A549 (cell line): ENCODE results near the gene AKAP8L. TPM values are rescaled to one million over a fixed set of nuclear protein-coding genes. Genes with fewer than 3 reads are reported as not detected.
A peak's percentile ranks its signal among the peaks of the same experiment; 100 is the strongest.

Experiments
- ATAC-seq, 2 experiments: fragments of 200-7000 bp in 1 of 2; fragments of >200 bp in 1 of 2; cut with Nextera tagmentation in 1 of 2; cut with Tn5 transposase in 1 of 2; 3 replicates each; pipeline versions ENCODE4 v1.8.0 to v1.9.1; 2018 to 2020; ENCODE audit warnings: mild to moderate bottlenecking in 1 of 2, moderate library complexity in 1 of 2
- CTCF ChIA-PET: fragments of 300-600 bp; sonication (Branson Sonifier 250); formaldehyde crosslinking; extraction: SDS; loops from one replicate; lab custom pipeline; 2021; ENCODE audit warnings: antibody characterized with exemption, inconsistent platforms; lab: Yijun Ruan, JAX
- POLR2A ChIA-PET: fragments of 350-600 bp; formaldehyde crosslinking; extraction: SDS; loops from one replicate; lab custom pipeline; 2021; ENCODE audit warnings: antibody characterized with exemption, inconsistent platforms; lab: Yijun Ruan, JAX
- DNase-seq, 2 experiments: peaks; one replicate each; pipeline versions ENCODE4 v3.0.0 to v3.0.0-alpha.2; 2011 to 2016; ENCODE audit warnings: low read depth in 1 of 2, low spot score in 1 of 2
- FAIRE-seq: peaks from 2 replicates; lab custom pipeline; 2011; peaks lifted over from hg19 to GRCh38; lab: Jason Lieb, UNC
- H3K27ac ChIP-seq, 2 experiments: fragments of >200 bp; sonication (Bioruptor Twin); formaldehyde crosslinking; 3 replicates each; pipeline ENCODE4 v1.5.1; 2016 to 2017
- H3K4me1 ChIP-seq: fragments of >200 bp; sonication (Bioruptor Twin); formaldehyde crosslinking; 3 replicates; pipeline ENCODE4 v1.6.1; 2016
- H3K4me2 ChIP-seq: fragments of >200 bp; sonication (Bioruptor Twin); formaldehyde crosslinking; 3 replicates; pipeline ENCODE4 v1.6.1; 2016
- H3K4me3 ChIP-seq: fragments of >200 bp; sonication (Bioruptor Twin); formaldehyde crosslinking; 3 replicates; pipeline ENCODE4 v1.5.1; 2016
- H3K9me3 ChIP-seq: fragments of >200 bp; sonication (Bioruptor Twin); formaldehyde crosslinking; 3 replicates; pipeline ENCODE4 v1.6.1; 2016
- CBX2 ChIP-seq: fragments of 200-600 bp; sonication (generic); IDR thresholded peaks from 2 replicates; pipeline ENCODE4 v1.6.1; 2016; ENCODE audit warnings: low read depth, mild to moderate bottlenecking, borderline replicate concordance
- CHD4 ChIP-seq: fragments of 200-600 bp; sonication (generic); IDR thresholded peaks from 2 replicates; pipeline ENCODE4 v1.6.1; 2016; ENCODE audit warnings: antibody characterized with exemption, mild to moderate bottlenecking, borderline replicate concordance
- EP300 ChIP-seq, 2 experiments: fragments of >200 bp; sonication (Bioruptor Twin); formaldehyde crosslinking; IDR thresholded peaks; 2 replicates in 1 of 2; 3 replicates in 1 of 2; pipeline ENCODE4 v1.6.1; 2016 to 2017
- ESRRA ChIP-seq: fragments of 150-350 bp; IDR thresholded peaks from 2 replicates; pipeline ENCODE4 v1.6.1; 2014; ENCODE audit warnings: mild to moderate bottlenecking, low read length, borderline replicate concordance
- FOXS1 ChIP-seq: fragments of 250-450 bp; sonication (Bioruptor Pico); IDR thresholded peaks from 2 replicates; pipeline ENCODE4 v1.5.0; 2020; ENCODE audit warnings: mild to moderate bottlenecking, moderate library complexity
- HOXA7 ChIP-seq: fragments of 250-450 bp; sonication (Bioruptor Pico); IDR thresholded peaks from 2 replicates; pipeline ENCODE4 v1.5.0; 2020; ENCODE audit warnings: mild to moderate bottlenecking, moderate library complexity
- KDM1A ChIP-seq: fragments of 200-600 bp; sonication (generic); IDR thresholded peaks from 2 replicates; pipeline ENCODE4 v1.6.1; 2016; ENCODE audit warnings: low read depth, mild to moderate bottlenecking
- MAFK ChIP-seq: fragments of 450-650 bp; IDR thresholded peaks from 2 replicates; pipeline ENCODE4 v1.6.1; 2014; ENCODE audit not compliant: partially characterized antibody
- NFE2L2 ChIP-seq: fragments of 150-350 bp; conservative IDR thresholded peaks from 2 replicates; pipeline ENCODE4 v1.6.1; 2014; ENCODE audit warnings: low read length
- NPAS2 ChIP-seq: fragments of 250-450 bp; sonication (Bioruptor Pico); IDR thresholded peaks from 2 replicates; pipeline ENCODE4 v1.8.0; 2022; ENCODE audit warnings: mild to moderate bottlenecking, moderate library complexity, borderline replicate concordance
- PHF8 ChIP-seq: fragments of 200-600 bp; sonication (generic); IDR thresholded peaks from 2 replicates; pipeline ENCODE4 v1.6.1; 2016; ENCODE audit warnings: low read depth, mild to moderate bottlenecking, antibody characterized with exemption, moderate library complexity, borderline replicate concordance
- ZFP36 ChIP-seq: fragments of 450-650 bp; IDR thresholded peaks from 2 replicates; pipeline ENCODE4 v1.6.1; 2014; ENCODE audit warnings: borderline replicate concordance; ENCODE audit not compliant: partially characterized antibody
- ZNF302 ChIP-seq: fragments of 250-450 bp; sonication (Bioruptor Pico); IDR thresholded peaks from 2 replicates; pipeline ENCODE4 v1.9.0; 2021; ENCODE audit warnings: inconsistent platforms, mild to moderate bottlenecking, moderate library complexity
- ZSCAN20 ChIP-seq: fragments of 250-450 bp; sonication (Bioruptor Pico); IDR thresholded peaks from 2 replicates; pipeline ENCODE4 v1.8.0; 2022; ENCODE audit warnings: mild to moderate bottlenecking, moderate library complexity
- WGBS: methylation state at CpG from one replicate; pipeline ENCODE4 v1.1.6; 2017; ENCODE audit errors: missing lambda C conversion rate; 5-methylcytosine and 5-hydroxymethylcytosine counted together
- polyA plus RNA-seq, 4 experiments: library from polyadenylated mRNA; depleted of rRNA in 3 of 4; stranded (reverse); fragments of >200 nt; fragmentation: RNase III in 1 of 4; extraction: RNeasy Plus Mini Kit Qiagen cat#74134 plus additional on column Dnase treatment in 1 of 4; gene quantifications; 2 replicates in 3 of 4; 3 replicates in 1 of 4; pipeline ENCODE4 v1.2.3, GENCODE V29; 2011 to 2017
- TF ChIP-seq, protein P1 (sequence below): fragments of 450-650 bp; IDR thresholded peaks from 2 replicates; pipeline ENCODE4 v1.6.1; 2014; ENCODE audit warnings: antibody characterized with exemption
- TF ChIP-seq, protein P2 (sequence below): fragments of 150-350 bp; IDR thresholded peaks from 2 replicates; pipeline ENCODE4 v1.6.1; 2014; ENCODE audit warnings: low read depth, mild to moderate bottlenecking, low read length
- TF ChIP-seq, protein P3 (sequence below): fragments of >200 bp; sonication (Bioruptor Twin); formaldehyde crosslinking; IDR thresholded peaks from 3 replicates; pipeline ENCODE4 v1.5.1; 2016

Gene AKAP8L
- polyA plus RNA-seq, 2 of the 4 experiments (the other 2 are of a cell fraction), result 28.4 to 42.9 TPM

DNA sequence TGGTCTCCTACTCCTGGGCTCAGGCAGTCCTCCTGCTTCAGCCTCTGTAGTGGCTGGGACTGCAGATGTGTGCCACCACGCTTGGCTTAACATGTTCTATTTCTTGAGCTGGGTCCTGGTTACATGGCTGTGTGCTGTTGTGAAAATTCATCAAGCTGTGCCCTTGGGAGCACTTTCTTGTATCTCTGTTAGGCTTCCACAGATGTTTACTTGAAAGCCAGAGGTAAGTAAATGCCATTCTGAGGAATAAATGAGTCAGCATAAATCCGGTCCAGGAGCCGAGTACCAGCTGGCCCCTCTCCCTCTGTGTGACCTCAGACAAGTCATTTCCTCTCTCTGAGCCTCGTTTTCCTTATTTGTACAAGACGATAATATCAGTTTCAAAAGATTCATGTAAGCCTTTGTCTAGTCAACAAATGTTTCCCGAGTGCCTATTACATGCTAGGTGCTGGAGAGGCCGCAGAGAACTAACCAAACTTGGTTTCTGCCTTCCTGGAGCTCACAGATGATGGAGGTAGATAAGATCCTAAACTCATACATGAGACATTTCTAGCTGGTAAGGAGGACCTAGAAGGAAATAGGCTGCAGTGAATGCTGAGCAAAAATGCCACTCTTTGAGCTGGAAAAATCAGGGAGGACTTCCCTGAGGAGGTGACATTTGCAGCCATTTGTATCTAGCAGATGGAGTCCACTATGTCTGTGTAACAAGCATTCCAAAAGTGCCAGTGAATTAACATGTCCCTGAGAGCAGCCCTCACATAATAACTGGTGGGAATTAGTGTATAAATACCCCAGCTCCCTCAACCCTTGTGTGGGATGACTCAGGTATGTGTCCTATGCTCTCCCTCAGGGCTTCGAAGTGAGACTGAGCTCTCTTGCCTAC is 48.3 kb upstream of the AKAP8L start:
- 35% methylated on average over 8 of the region's 8 CpGs for WGBS
- Histone ChIP-seq H3K4me1 (peaks cover 12% of the 10 kb centered on the region), H3K27ac (peak overlapping the region in 1 of 2 experiments; percentile 70; a peak in 3 of 6 replicates), H3K4me3 (no peak overlapping the region), H3K9me3 (no peaks in the 10 kb centered on the region), H3K4me2 (peak overlapping the region; percentile 45)
- peak in 1 of 2 experiments; percentile 55 for DNase-seq
- CTCF ChIA-PET, result interaction anchor here (1.4 kb wide), 1 partner anchor 48 kb away, joined by 5 read pairs; the partner anchor contains the start of gene AKAP8L
- no peak for FAIRE-seq
- TF ChIP-seq, protein P1, sequence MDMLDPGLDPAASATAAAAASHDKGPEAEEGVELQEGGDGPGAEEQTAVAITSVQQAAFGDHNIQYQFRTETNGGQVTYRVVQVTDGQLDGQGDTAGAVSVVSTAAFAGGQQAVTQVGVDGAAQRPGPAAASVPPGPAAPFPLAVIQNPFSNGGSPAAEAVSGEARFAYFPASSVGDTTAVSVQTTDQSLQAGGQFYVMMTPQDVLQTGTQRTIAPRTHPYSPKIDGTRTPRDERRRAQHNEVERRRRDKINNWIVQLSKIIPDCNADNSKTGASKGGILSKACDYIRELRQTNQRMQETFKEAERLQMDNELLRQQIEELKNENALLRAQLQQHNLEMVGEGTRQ, result no peak
- TF ChIP-seq MAFK (peak; percentile 95), KDM1A (0 out of 2 replicates have a peak, but pooled peaks have one; percentile 47), NFE2L2 (peak; percentile 52; the same call in 1 of the 2 replicates), ZFP36 (peak; percentile 98), EP300 (IDR thresholded peaks at IDR 0.05) (no peak)
- peak in 1 of 2 experiments; percentile 42; a peak in 2 of 6 replicates for ATAC-seq
- POLR2A ChIA-PET, result no interaction called here

DNA sequence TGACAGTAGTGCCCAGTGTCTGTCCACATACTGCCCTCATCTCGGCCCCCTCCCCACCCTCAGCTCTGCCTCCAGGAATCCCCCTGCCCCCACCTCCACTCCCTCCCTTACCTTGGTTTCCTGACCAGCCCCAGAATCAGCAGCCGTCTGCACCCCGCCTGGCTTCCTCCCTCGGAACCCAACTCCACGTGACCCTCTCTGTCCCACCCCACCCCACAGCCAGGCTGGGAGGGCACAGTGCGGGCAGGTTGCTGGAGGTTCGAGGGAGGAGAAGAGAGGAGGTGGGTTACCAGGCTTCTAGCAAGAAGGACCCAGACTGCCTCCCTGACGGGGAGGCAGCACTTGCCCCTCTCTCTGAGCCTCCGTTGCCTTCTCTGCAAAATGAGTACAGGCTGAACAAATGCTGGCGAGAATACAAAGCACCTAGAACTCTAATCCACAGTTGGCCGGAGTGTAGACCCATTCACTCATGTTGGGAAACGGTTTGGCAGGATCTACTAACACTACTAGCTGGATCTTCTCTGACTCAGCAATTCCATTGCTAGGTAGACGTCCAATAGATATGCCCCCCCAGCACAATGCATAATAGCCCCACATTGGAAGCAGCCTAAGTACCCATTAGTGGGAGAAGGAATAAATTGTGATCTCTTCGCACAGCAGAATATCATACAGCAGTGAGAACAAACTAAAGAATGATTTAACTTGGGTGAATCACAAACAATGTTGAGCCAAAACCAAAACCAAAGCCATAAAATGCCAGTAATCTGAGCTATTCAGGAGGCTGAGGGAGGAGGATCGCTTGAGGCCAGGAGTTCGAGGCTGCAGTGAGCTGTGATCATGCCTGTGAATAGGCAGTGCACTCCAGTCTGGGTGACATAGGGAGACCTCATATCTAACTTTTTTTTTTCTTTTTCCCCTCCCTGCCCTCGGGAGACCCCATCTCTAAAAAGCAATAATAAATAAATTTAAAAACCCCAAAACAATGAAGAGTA is 45.9 kb upstream of the AKAP8L start, which contains the start of gene RASAL3:
Gene RASAL3, minus strand, starts transcription at position 151 of the 992 bp plus-strand sequence. CDS start 186 bp downstream, outside the sequence.
- WGBS, result 75% methylated on average over 17 of the region's 17 CpGs
- Histone ChIP-seq H3K4me1 (peaks cover 12% of the 10 kb centered on the region), H3K27ac (no peak within 1 kb of the TSS), H3K4me2 (no peak within 1 kb of the TSS), H3K9me3 (no peaks in the 10 kb centered on the region), H3K4me3 (no peak within 1 kb of the TSS)
- FAIRE-seq (no peak), ATAC-seq (no peak), DNase-seq (no peak)
- TF ChIP-seq MAFK, result peak; percentile 22
- TF ChIP-seq ZNF302 (CRISPR knock-in tag), result no peak
- TF ChIP-seq, protein P2, sequence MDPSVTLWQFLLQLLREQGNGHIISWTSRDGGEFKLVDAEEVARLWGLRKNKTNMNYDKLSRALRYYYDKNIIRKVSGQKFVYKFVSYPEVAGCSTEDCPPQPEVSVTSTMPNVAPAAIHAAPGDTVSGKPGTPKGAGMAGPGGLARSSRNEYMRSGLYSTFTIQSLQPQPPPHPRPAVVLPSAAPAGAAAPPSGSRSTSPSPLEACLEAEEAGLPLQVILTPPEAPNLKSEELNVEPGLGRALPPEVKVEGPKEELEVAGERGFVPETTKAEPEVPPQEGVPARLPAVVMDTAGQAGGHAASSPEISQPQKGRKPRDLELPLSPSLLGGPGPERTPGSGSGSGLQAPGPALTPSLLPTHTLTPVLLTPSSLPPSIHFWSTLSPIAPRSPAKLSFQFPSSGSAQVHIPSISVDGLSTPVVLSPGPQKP, result no peak
- TF ChIP-seq PHF8, result no peak
- no peak for TF ChIP-seq ESRRA
- TF ChIP-seq, protein P3, sequence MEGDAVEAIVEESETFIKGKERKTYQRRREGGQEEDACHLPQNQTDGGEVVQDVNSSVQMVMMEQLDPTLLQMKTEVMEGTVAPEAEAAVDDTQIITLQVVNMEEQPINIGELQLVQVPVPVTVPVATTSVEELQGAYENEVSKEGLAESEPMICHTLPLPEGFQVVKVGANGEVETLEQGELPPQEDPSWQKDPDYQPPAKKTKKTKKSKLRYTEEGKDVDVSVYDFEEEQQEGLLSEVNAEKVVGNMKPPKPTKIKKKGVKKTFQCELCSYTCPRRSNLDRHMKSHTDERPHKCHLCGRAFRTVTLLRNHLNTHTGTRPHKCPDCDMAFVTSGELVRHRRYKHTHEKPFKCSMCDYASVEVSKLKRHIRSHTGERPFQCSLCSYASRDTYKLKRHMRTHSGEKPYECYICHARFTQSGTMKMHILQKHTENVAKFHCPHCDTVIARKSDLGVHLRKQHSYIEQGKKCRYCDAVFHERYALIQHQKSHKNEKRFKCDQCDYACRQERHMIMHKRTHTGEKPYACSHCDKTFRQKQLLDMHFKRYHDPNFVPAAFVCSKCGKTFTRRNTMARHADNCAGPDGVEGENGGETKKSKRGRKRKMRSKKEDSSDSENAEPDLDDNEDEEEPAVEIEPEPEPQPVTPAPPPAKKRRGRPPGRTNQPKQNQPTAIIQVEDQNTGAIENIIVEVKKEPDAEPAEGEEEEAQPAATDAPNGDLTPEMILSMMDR, result no peak
- no peak for TF ChIP-seq CHD4
- ChIA-PET CTCF (no interaction called here), POLR2A (no interaction called here)

DNA sequence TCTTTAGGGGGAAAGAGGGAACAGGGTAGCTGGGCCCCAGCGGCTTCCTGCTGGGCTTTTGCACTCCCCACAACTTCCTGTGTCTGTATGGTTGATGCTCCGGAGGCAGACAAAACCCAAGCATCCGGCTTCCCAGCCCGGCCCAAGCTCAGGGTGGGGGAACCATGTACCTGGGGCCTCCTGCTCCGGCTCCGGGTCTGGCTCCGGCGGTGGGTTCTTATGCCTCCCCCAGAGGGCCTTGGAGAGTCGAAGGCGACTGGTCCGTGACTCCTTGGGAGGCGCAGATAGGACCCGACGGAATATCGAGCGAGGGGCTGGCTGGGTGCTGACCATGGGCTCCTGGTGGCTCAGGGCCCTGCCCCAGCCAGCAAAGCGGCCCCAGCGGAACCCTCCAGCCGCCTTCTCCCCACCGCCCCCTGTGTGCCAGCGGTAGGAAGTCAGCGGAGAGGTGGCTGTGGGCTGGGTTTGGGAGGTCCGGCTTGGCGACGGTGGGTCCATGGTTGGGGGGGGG is 45.1 kb upstream of the AKAP8L start:
- Histone ChIP-seq H3K27ac (no peak overlapping the region), H3K4me1 (peaks cover 12% of the 10 kb centered on the region), H3K9me3 (no peaks in the 10 kb centered on the region), H3K4me2 (no peak overlapping the region), H3K4me3 (no peak overlapping the region)
- POLR2A ChIA-PET, result no interaction called here
- TF ChIP-seq NPAS2 (CRISPR knock-in tag) (no peak), CBX2 (no peak), FOXS1 (CRISPR knock-in tag) (no peak), ZSCAN20 (no peak), HOXA7 (CRISPR knock-in tag) (no peak)
- ATAC-seq (no peak), FAIRE-seq (no peak), DNase-seq (no peak)
- CTCF ChIA-PET, result no interaction called here
- 83% methylated on average over 1 of the region's 25 CpGs for WGBS
